ENCODE results near the gene OR4D2.
"Not testable (repeated sequence)": the region's sequence is repeated elsewhere in the genome, so short reads cannot be mapped to it uniquely, and the experiment has no call there.

The OR4D2 gene

DNA sequence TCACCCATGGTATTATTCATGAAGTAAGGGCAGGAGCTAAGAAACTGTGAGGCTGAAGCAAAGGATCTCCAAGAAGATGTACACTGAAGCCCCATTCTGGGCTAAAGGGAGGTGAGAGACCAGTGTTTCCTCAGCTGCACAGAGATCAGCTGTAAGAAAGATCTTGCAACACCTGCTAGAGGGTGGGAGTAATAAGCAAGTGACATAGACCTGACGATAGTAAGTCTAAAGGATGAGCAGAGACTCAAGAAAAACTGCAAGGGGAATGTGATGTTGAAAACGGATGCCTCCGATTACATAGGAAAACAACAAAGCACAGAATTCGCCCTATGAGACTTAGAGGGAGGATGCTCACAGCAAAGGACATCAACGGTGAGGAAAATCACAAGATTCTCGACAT lies at the start of gene OR4D2:
Gene OR4D2, plus strand, starts transcription at position 301 of the 400 bp plus-strand sequence. CDS start 2,674 bp downstream, outside the sequence.
- DNase-seq = no peak

DNA sequence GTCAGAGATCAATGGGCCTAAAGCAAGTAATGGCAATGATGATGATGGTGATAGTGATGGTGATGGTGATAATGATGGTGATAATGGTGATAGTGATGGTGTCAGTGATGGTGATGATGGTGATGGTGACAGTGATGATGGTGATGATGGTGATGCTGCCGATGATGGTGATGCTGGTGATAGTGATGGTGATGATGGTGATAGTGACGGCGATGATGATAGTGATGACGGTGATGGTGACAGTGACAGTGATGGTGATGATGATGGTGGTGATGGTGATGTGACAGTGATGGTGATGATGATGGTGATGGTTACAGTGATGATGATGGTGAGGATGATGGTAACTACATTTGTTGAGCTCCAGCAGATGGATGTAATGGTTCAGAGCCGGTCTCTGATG lies 49.4 kb upstream of the OR4D2 start:
- DNase-seq = no peak

- no peak for DNase-seq
These were observed 47.3 kb upstream of the OR4D2 start for GRCh38 chr17:58119491-58119890.

GRCh38 chr17:58120195-58120822 lies 46.5 kb upstream of the OR4D2 start:
- peak; percentile 45 for DNase-seq

GRCh38 chr17:58121925-58122324 lies 44.9 kb upstream of the OR4D2 start:
- peak; percentile 3 for DNase-seq

GRCh38 chr17:58127846-58128245 lies 38.9 kb upstream of the OR4D2 start:
- DNase-seq = no peak

- DNase-seq = not testable (repeated sequence)
These were observed 34.1 kb upstream of the OR4D2 start for GRCh38 chr17:58132697-58133096.

DNA sequence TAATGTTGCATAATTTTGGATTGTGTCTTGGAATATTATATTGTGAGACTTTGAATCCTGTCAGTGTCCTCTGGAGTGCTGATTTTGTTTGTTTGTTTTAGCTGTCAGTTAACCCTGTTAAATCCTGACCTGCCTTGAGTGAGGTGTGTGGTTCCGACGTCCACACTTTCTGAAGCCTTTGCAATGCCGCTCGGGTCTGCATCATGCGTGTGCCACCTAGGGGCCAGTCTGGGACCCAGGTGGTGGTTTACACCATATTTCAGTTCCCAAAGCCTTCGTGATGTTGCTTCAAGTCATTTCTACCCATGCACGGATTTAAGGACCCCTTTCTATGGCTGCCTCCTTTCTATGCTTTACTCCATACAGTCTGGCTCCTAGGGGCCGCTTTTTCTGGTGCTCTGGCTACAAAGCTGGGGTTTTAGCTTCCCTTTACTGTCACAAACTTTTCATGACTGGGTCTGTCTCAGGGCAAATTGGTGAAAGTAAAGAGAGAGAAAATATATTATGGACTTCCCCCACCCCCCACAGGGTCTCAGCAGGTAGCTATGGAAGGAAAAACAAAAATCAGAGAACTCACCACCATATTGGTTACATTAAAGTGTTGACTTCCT lies 30.0 kb upstream of the OR4D2 start:
- DNase-seq = no peak

GRCh38 chr17:58141505-58141904 lies 25.3 kb upstream of the OR4D2 start:
- DNase-seq = no peak

- not testable (repeated sequence) for DNase-seq
These were observed 23.4 kb upstream of the OR4D2 start for GRCh38 chr17:58143335-58143734.

DNA sequence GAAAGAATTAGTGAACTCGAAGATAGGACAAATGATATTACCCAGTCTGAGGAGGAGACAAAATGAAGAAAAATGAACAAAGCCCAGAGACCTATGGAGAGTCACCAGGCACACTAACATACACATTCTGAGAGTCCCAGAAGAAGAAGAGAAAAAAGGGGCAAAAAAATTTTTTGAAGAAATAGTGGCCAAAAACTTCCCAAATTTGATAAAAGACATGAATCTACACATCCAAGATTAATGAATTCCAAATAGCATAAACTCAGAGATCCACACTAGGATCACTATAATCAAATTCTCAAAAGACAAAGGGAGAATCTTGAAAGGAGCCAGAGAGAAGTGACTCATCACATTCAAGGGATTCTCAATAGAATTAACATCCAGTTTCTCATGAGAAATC lies 22.0 kb upstream of the OR4D2 start:
- DNase-seq = no peak

GRCh38 chr17:58147930-58148434 lies 18.8 kb upstream of the OR4D2 start, which contains the start of gene OR4D1:
Gene OR4D1 (plus strand): TSS chr17:58148384. CDS start chr17:58155154, 6,770 bp downstream.
- DNase-seq = no peak

GRCh38 chr17:58148609-58149008 lies 18.2 kb upstream of the OR4D2 start:
- DNase-seq = no peak

DNA sequence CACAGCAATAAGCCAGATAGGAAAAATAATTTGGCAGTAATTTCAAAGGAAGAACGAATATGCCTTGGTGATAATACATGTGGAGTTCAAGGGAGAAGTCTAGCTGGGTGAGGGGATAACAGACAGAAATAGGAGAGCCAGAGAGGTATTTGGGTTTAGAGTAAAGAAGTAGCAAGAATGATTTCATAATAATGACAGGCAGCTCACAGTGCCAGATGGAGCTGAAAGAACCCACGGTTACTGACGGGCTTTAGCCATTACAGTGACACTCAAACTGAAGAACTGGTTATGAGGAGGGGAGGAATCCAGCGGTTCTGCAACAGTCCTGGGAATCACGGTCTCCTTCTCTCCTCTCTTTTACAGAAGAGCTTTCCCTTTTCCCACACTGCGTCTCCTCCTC lies 16.4 kb upstream of the OR4D2 start:
- DNase-seq = no peak

- no peak for DNase-seq
These were observed 13.7 kb upstream of the OR4D2 start for GRCh38 chr17:58153046-58153445.

- DNase-seq = no peak
These were observed 13.1 kb upstream of the OR4D2 start for GRCh38 chr17:58153671-58154070.

- no peak for DNase-seq
These were observed 9.7 kb upstream of the OR4D2 start for GRCh38 chr17:58156839-58157803.

- DNase-seq = no peak
These were observed 8.6 kb upstream of the OR4D2 start for GRCh38 chr17:58158181-58158580.

- DNase-seq = no peak
These were observed 5.2 kb upstream of the OR4D2 start for GRCh38 chr17:58161566-58161965.

GRCh38 chr17:58165981-58166380 lies 801 bp upstream of the OR4D2 start:
- no peak for DNase-seq

DNA sequence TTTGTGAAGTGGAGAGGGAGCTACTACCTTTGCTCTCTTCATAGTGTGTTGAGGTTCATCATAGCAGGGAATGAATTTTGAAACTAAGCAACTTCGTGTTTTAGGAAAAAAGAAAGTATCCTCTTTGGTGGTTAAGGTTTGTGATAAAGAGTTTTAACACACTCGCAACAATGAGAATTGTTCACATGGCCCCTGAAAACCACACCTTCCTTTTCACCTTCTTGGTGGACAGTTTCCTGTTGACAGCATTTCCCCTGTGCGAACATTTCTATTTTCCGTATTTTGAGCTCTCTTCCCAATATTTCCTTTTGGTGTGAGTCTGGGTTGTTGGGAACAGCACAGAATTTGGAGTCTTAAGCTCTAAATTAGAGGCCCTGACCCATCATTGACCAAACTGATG lies 3.8 kb downstream of the OR4D2 start:
- DNase-seq = no peak

DNA sequence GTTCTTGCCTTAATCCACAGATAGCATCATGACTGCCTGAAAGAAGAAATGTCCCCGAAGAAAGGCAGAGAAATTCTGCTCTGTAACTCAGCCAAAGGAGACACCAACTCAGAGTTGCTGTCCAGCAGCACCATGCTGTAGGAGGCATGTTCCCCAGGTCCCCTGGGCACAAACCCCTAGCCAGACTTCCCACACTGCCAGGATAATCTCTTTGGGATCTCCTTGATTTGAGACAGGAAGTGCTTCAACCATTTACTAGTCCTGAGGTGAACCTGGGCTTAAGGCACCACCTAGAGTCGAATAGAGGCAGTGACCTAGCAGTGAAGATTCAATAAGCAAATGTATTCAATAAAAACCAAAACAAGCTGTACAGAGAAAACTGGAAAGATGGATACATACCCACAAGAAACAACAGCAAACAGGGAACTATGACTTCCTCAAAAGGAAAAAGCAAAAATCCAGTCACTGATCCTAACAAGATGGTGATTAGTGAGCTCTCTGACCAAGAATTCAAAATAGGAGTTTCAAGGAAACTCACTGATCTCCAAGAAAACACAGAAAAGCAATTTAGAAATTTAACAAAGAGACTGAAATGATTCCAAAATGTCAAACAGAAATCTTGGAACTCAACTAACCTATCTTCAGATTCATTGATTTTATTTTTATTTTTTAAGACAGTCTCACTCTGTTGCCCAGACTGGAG lies 5.7 kb downstream of the OR4D2 start:
- DNase-seq = peak; percentile 16

DNA sequence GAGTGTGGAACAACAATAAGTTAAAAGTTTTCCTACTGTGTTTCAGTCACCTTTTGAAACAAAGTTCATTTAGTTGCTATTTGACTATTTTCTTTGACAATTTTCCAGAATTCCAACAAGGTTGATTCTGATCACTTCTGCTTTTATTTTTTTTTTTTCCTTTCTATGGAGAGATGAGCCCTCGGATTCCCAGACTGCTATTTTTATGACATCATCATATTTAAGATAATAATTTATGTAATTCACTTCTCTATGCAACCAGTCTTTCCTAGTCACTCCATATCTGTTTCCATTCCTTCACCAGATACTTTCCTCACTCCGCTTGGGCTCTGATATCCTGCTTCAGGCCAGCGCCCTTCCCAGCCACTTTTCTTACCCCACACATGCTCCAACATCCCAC lies 8.1 kb downstream of the OR4D2 start:
- no peak for DNase-seq

All from NCI-H226 (cell line).